Panc1 (cell line): ENCODE data around the gene ADARB2. TPM values are rescaled to one million over a fixed set of nuclear protein-coding genes. Genes with fewer than 3 reads are reported as not detected.

Source experiments
- ATAC-seq: fragments of 200-7000 bp; cut with Tn5 transposase; 2 replicates; pipeline ENCODE4 v1.9.1; 2020; ENCODE audit warnings: mild to moderate bottlenecking, moderate library complexity
- BruUV-seq: library from RNA; stranded (reverse); fragments of 400-500 nt; replicated peaks from 2 replicates; lab custom pipeline; 2021; lab: Mats Ljungman, UMichigan
- CTCF ChIA-PET: fragments of 300-600 bp; sonication (Branson Sonifier 250); formaldehyde crosslinking; loops from one replicate; lab custom pipeline; 2022; ENCODE audit warnings: antibody characterized with exemption; lab: Charles Lee
- POLR2A ChIA-PET: fragments of 300-600 bp; sonication (Branson Sonifier 250); formaldehyde crosslinking; loops from one replicate; lab custom pipeline; 2022; ENCODE audit warnings: antibody characterized with exemption; lab: Charles Lee
- DNase-seq: peaks from one replicate; pipeline ENCODE4 v3.0.0-alpha.2; 2010; ENCODE audit warnings: low read depth, low spot score
- H3K27ac ChIP-seq: 2 replicates; pipeline ENCODE4 v1.5.1; 2011; ENCODE audit warnings: mild to moderate bottlenecking, low read length, inconsistent platforms
- H3K27me3 ChIP-seq: fragments of 200-500 bp; sonication (Bioruptor generic); 2 replicates; pipeline ENCODE4 v1.6.0; 2014; ENCODE audit warnings: low read length, inconsistent platforms; ENCODE audit not compliant: control insufficient read depth, insufficient read depth
- H3K36me3 ChIP-seq: fragments of 200-500 bp; sonication (Bioruptor generic); 2 replicates; pipeline ENCODE4 v1.5.1; 2014; ENCODE audit warnings: inconsistent platforms, mild to moderate bottlenecking, low read length, moderate library complexity; ENCODE audit not compliant: control insufficient read depth, insufficient read depth
- H3K4me1 ChIP-seq: 2 replicates; pipeline ENCODE4 v1.5.1; 2011; ENCODE audit warnings: inconsistent platforms, mild to moderate bottlenecking, low read length, moderate library complexity; ENCODE audit not compliant: control insufficient read depth, insufficient read depth
- H3K4me3 ChIP-seq, 2 experiments: 2 replicates each; pipeline ENCODE4 v1.5.1; 2011 to 2012; ENCODE audit warnings: low read depth in 2 of 2, low read length in 2 of 2, mild to moderate bottlenecking in 2 of 2, inconsistent platforms in 1 of 2, moderate library complexity in 1 of 2
- H3K9me3 ChIP-seq: fragments of 200-500 bp; sonication (Bioruptor generic); 2 replicates; pipeline ENCODE4 v1.5.1; 2014; ENCODE audit warnings: low read depth, mild to moderate bottlenecking, inconsistent platforms, low read length, moderate library complexity; ENCODE audit not compliant: control insufficient read depth, insufficient read depth
- CTCF ChIP-seq: fragments of 450-650 bp; IDR thresholded peaks from 2 replicates; pipeline ENCODE4 v1.5.1; 2017; ENCODE audit warnings: mild to moderate bottlenecking
- POLR2AphosphoS5 ChIP-seq: IDR thresholded peaks from 2 replicates; pipeline ENCODE4 v1.6.1; 2012; ENCODE audit warnings: mild to moderate bottlenecking, low read depth, low read length, moderate library complexity
- REST ChIP-seq, 2 experiments: IDR thresholded peaks; 2 replicates each; pipeline ENCODE4 v1.6.1; 2011 to 2012; ENCODE audit warnings: low read depth in 2 of 2, control low read depth in 1 of 2, low read length in 1 of 2, mild to moderate bottlenecking in 1 of 2, moderate library complexity in 1 of 2; ENCODE audit not compliant: insufficient read depth in 1 of 2
- SIN3A ChIP-seq: IDR thresholded peaks from 2 replicates; pipeline ENCODE4 v1.6.1; 2012; ENCODE audit warnings: low read depth, mild to moderate bottlenecking, low read length, moderate library complexity, borderline replicate concordance; ENCODE audit not compliant: insufficient read depth
- TCF7L2 ChIP-seq: IDR thresholded peaks from 2 replicates; pipeline ENCODE4 v1.6.1; 2011; ENCODE audit warnings: mild to moderate bottlenecking, low read depth, low read length, inconsistent platforms
- in situ Hi-C: cut with HindIII; loops from 2 replicates; pipeline ENCODE4 v1.10.0; 2016; ENCODE audit warnings: low sequenced_read_pairs, low pct_unique_long_range_greater_than_20kb
- intact Hi-C: fragments of 100-400 bp; cut with micrococcal nuclease; formaldehyde crosslinking; loops from one replicate; pipeline ENCODE4 v1.10.0; 2022; ENCODE audit not compliant: unreplicated experiment
- total RNA-seq: library from RNA; stranded (reverse); gene quantifications from one replicate; pipeline ENCODE4 v1.2.1, GENCODE V29; 2021; ENCODE audit not compliant: unreplicated experiment

ADARB2 gene
- total RNA-seq, 1 experiment from 2014 or later = 0.31 TPM

GRCh38 chr10:1214882-1215540 lies 522.3 kb downstream of the ADARB2 start:
- Histone ChIP-seq H3K9me3 (no peaks in the 10 kb centered on the region), H3K4me3 (no peak overlapping the region), H3K4me1 (no peaks in the 10 kb centered on the region), H3K36me3 (no peaks in the 10 kb centered on the region), H3K27me3 (no peaks in the 10 kb centered on the region), H3K27ac (no peak overlapping the region)
- no peak for ATAC-seq
- in situ Hi-C loops = no loop called here
- DNase-seq = no peak
- no peak for TF ChIP-seq TCF7L2
- TF ChIP-seq REST (IDR thresholded peaks at IDR 0.05; ENCODE audit: insufficient read depth in 1 of 2, low read depth in 2 of 2, low read length in 1 of 2) = no peak
- TF ChIP-seq POLR2AphosphoS5 = no peak
- POLR2A ChIA-PET = no interaction called here
- no TSS peak for BruUV-seq
- CTCF ChIA-PET = no interaction called here
- intact Hi-C loops = no loop called here

- BruUV-seq = no TSS peak
- intact Hi-C loops (no loop called here), in situ Hi-C loops (no loop called here)
- H3K36me3 ChIP-seq = no peaks in the 10 kb centered on the region
- no peak for DNase-seq
- no peak overlapping the region for H3K4me3 ChIP-seq
- CTCF ChIA-PET = no interaction called here
- no peak for ATAC-seq
- POLR2A ChIA-PET = no interaction called here
- no peaks in the 10 kb centered on the region for H3K9me3 ChIP-seq
- H3K27me3 ChIP-seq = no peaks in the 10 kb centered on the region
- H3K27ac ChIP-seq = no peak overlapping the region
- H3K4me1 ChIP-seq = no peaks in the 10 kb centered on the region
- no peak for TF ChIP-seq SIN3A
- TF ChIP-seq CTCF = no peak
- TF ChIP-seq POLR2AphosphoS5 = no peak
- TF ChIP-seq REST (IDR thresholded peaks at IDR 0.05; ENCODE audit: insufficient read depth in 1 of 2, low read depth in 2 of 2, low read length in 1 of 2) = no peak
- TF ChIP-seq TCF7L2 = no peak
These were observed 523.2 kb downstream of the ADARB2 start for GRCh38 chr10:1214071-1214675.
